ENCODE results near the gene SINHCAF.

SINHCAF gene

GRCh38 chr12:31234955-31235867, 90.7 kb downstream of the SINHCAF start:
- no peak for DNase-seq
- Histone ChIP-seq H3K9me3 (ENCODE audit: control insufficient read depth, low read length) (no peaks in the 10 kb centered on the region), H3K27ac (ENCODE audit: insufficient read depth, low read length, poor library complexity, severe bottlenecking) (no peak overlapping the region), H3K4me1 (ENCODE audit: control insufficient read depth, insufficient read depth, low read length, poor library complexity, severe bottlenecking) (no peaks in the 10 kb centered on the region), H3K27me3 (replicated peaks; ENCODE audit: control insufficient read depth, insufficient read depth, low read length, poor library complexity, severe bottlenecking) (no peaks in the 10 kb centered on the region), H3K4me3 (ENCODE audit: insufficient read depth, low read depth, low read length, poor library complexity, severe bottlenecking) (no peak overlapping the region), H3K36me3 (ENCODE audit: control insufficient read depth, insufficient read depth, low read length) (no peaks in the 10 kb centered on the region)

GRCh38 chr12:31234053-31234840, 91.7 kb downstream of the SINHCAF start:
- H3K27ac ChIP-seq (ENCODE audit: insufficient read depth, low read length, poor library complexity, severe bottlenecking): no peak overlapping the region
- H3K4me3 ChIP-seq (ENCODE audit: insufficient read depth, low read depth, low read length, poor library complexity, severe bottlenecking): no peak overlapping the region
- no peaks in the 10 kb centered on the region for H3K9me3 ChIP-seq (ENCODE audit: control insufficient read depth, low read length)
- DNase-seq: no peak
- no peaks in the 10 kb centered on the region for H3K4me1 ChIP-seq (ENCODE audit: control insufficient read depth, insufficient read depth, low read length, poor library complexity, severe bottlenecking)
- H3K27me3 ChIP-seq (replicated peaks; ENCODE audit: control insufficient read depth, insufficient read depth, low read length, poor library complexity, severe bottlenecking): no peaks in the 10 kb centered on the region
- no peaks in the 10 kb centered on the region for H3K36me3 ChIP-seq (ENCODE audit: control insufficient read depth, insufficient read depth, low read length)

- DNase-seq: no peak
- Histone ChIP-seq H3K4me1 (ENCODE audit: control insufficient read depth, insufficient read depth, low read length, poor library complexity, severe bottlenecking) (no peaks in the 10 kb centered on the region), H3K4me3 (ENCODE audit: insufficient read depth, low read depth, low read length, poor library complexity, severe bottlenecking) (no peak overlapping the region), H3K27me3 (replicated peaks; ENCODE audit: control insufficient read depth, insufficient read depth, low read length, poor library complexity, severe bottlenecking) (no peaks in the 10 kb centered on the region), H3K36me3 (ENCODE audit: control insufficient read depth, insufficient read depth, low read length) (no peaks in the 10 kb centered on the region), H3K27ac (ENCODE audit: insufficient read depth, low read length, poor library complexity, severe bottlenecking) (no peak overlapping the region), H3K9me3 (ENCODE audit: control insufficient read depth, low read length) (no peaks in the 10 kb centered on the region)
Observed at GRCh38 chr12:31233061-31233730, 92.8 kb downstream of the SINHCAF start.

GRCh38 chr12:31232361-31232965, 93.5 kb downstream of the SINHCAF start:
- no peak overlapping the region for H3K4me3 ChIP-seq (ENCODE audit: insufficient read depth, low read depth, low read length, poor library complexity, severe bottlenecking)
- H3K9me3 ChIP-seq (ENCODE audit: control insufficient read depth, low read length): no peaks in the 10 kb centered on the region
- no peaks in the 10 kb centered on the region for H3K27me3 ChIP-seq (replicated peaks; ENCODE audit: control insufficient read depth, insufficient read depth, low read length, poor library complexity, severe bottlenecking)
- H3K4me1 ChIP-seq (ENCODE audit: control insufficient read depth, insufficient read depth, low read length, poor library complexity, severe bottlenecking): no peaks in the 10 kb centered on the region
- DNase-seq: no peak
- no peaks in the 10 kb centered on the region for H3K36me3 ChIP-seq (ENCODE audit: control insufficient read depth, insufficient read depth, low read length)
- H3K27ac ChIP-seq (ENCODE audit: insufficient read depth, low read length, poor library complexity, severe bottlenecking): no peak overlapping the region

- no peaks in the 10 kb centered on the region for H3K9me3 ChIP-seq (ENCODE audit: control insufficient read depth, low read length)
- H3K4me3 ChIP-seq (ENCODE audit: insufficient read depth, low read depth, low read length, poor library complexity, severe bottlenecking): no peak overlapping the region
- no peaks in the 10 kb centered on the region for H3K36me3 ChIP-seq (ENCODE audit: control insufficient read depth, insufficient read depth, low read length)
- no peak for DNase-seq
- no peak overlapping the region for H3K27ac ChIP-seq (ENCODE audit: insufficient read depth, low read length, poor library complexity, severe bottlenecking)
- no peaks in the 10 kb centered on the region for H3K27me3 ChIP-seq (replicated peaks; ENCODE audit: control insufficient read depth, insufficient read depth, low read length, poor library complexity, severe bottlenecking)
- H3K4me1 ChIP-seq (ENCODE audit: control insufficient read depth, insufficient read depth, low read length, poor library complexity, severe bottlenecking): no peaks in the 10 kb centered on the region
Observed at GRCh38 chr12:31231611-31232360, 94.2 kb downstream of the SINHCAF start.

Data from effector memory CD4-positive, alpha-beta T cell (primary cell).